ENCODE measurements around the gene CIB4.

CIB4 gene

DNA sequence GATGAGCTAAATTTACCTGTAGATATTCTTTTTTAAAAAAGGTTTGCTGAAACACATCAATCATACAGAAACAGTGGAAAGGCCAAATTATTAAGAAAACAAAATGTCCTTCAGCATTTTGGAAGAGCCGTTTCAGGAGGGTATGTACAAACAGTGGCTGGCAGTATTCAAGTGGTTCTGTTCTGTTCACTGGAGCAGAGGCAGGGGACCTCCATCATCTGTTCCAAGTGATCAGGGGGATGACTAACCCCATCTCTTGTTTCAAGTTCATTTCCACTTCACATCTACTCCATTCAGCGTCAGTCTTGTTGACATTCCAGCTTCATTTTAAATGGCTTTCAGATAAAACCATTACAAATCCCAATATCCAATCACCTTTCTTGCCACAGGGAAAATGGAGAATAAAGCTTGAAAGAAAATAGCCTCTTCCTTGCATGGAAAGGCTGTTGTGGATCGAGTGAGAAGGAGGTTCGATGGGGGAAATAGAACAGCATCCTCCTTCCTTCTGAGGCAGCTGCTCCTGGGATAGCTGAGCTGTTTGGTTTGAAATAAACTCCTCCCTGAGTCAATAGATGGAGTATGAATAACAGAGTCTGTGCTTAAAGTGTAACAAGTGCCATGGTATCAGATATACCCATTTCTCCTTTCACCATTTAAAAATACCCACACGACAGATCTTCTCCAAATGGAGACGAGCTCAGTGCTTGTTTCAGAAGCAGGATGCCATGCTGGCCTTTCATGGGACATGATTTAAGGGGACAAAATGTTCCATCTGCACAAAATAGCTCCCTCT, 99.6 kb downstream of the CIB4 start:
- Histone ChIP-seq H3K27ac (no peak overlapping the region), H3K27me3 (replicated peaks) (peaks cover 2% of the 10 kb centered on the region), H3K4me3 (ENCODE audit: low read depth, low read length) (no peak overlapping the region), H3K36me3 (replicated peaks) (no peaks in the 10 kb centered on the region)
- no peak for TF ChIP-seq CTCF (IDR thresholded peaks at IDR 0.05; ENCODE audit: low read depth, low read length, missing control alignments)
- no peak for DNase-seq
- in situ Hi-C loops (cut with HindIII; ENCODE audit: low pct_ligation_motif_present, low sequenced_read_pairs) = no loop called here

- H3K36me3 ChIP-seq (replicated peaks) = no peaks in the 10 kb centered on the region
- no peak for DNase-seq
- H3K27ac ChIP-seq = no peak overlapping the region
- no peak overlapping the region for H3K4me3 ChIP-seq (ENCODE audit: low read depth, low read length)
- in situ Hi-C loops (cut with HindIII; ENCODE audit: low pct_ligation_motif_present, low sequenced_read_pairs) = no loop called here
- TF ChIP-seq CTCF (IDR thresholded peaks at IDR 0.05; ENCODE audit: low read depth, low read length, missing control alignments) = no peak
- peaks cover 2% of the 10 kb centered on the region for H3K27me3 ChIP-seq (replicated peaks)
Measured at GRCh38 chr2:26540961-26541360, 100.2 kb downstream of the CIB4 start.

GRCh38 chr2:26540306-26540705, 100.9 kb downstream of the CIB4 start:
- Histone ChIP-seq H3K4me3 (ENCODE audit: low read depth, low read length) (no peak overlapping the region), H3K27ac (no peak overlapping the region), H3K36me3 (replicated peaks) (no peaks in the 10 kb centered on the region), H3K27me3 (replicated peaks) (peaks cover 2% of the 10 kb centered on the region)
- no peak for DNase-seq
- no peak for TF ChIP-seq CTCF (IDR thresholded peaks at IDR 0.05; ENCODE audit: low read depth, low read length, missing control alignments)
- in situ Hi-C loops (cut with HindIII; ENCODE audit: low pct_ligation_motif_present, low sequenced_read_pairs) = no loop called here

- Histone ChIP-seq H3K4me3 (ENCODE audit: low read depth, low read length) (no peak overlapping the region), H3K27me3 (replicated peaks) (peaks cover 2% of the 10 kb centered on the region), H3K36me3 (replicated peaks) (no peaks in the 10 kb centered on the region), H3K27ac (no peak overlapping the region)
- no peak for TF ChIP-seq CTCF (IDR thresholded peaks at IDR 0.05; ENCODE audit: low read depth, low read length, missing control alignments)
- DNase-seq = no peak
- in situ Hi-C loops (cut with HindIII; ENCODE audit: low pct_ligation_motif_present, low sequenced_read_pairs) = no loop called here
Measured at GRCh38 chr2:26537826-26538475, 103.2 kb downstream of the CIB4 start.

DNA sequence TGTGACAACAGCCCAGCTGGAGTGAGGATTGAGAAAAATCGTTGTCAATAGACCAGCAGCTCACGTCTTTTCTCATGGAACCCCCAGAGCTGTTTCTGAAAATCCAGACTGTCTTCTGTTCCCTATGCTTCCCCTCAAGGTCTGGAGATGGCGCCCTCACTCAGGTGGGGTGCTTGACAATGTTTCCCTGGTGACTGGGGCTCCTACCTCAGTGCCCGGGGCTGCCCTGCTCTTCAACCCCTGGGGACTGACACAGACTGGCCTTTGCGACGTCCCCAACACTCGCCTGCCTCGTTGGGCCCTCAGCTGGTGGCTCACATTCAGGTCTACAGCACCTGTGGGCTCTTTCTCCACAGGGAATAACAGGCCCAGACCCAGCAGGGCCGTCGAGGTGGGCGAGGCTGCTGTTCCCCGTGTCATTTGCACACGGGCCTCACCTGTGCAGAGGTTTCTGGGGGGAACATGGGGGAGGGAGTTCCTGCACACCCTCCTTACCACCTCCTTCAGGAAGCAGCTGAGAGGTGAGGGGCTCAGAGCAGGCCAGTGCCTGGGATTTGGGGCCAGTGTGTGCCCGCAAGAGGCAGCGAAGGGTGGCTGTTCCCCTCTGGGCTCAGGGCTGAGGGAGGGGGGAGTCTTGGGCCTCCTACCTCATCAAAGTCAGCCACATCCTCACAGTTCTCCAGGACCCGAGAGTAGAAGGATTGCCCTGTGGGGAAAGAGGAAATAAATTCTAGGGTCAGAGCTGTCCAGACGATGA, 103.9 kb downstream of the CIB4 start:
- no peak overlapping the region for H3K4me3 ChIP-seq (ENCODE audit: low read depth, low read length)
- in situ Hi-C loops (cut with HindIII; ENCODE audit: low pct_ligation_motif_present, low sequenced_read_pairs) = no loop called here
- H3K27ac ChIP-seq = no peak overlapping the region
- H3K27me3 ChIP-seq (replicated peaks) = peaks cover 2% of the 10 kb centered on the region
- no peak for DNase-seq
- no peaks in the 10 kb centered on the region for H3K36me3 ChIP-seq (replicated peaks)
- TF ChIP-seq CTCF (IDR thresholded peaks at IDR 0.05; ENCODE audit: low read depth, low read length, missing control alignments) = no peak
